ENCODE results near the gene OR2A25. TPM values are rescaled to one million over a fixed set of nuclear protein-coding genes. Genes with fewer than 3 reads are reported as not detected.

Gene OR2A25
- total RNA-seq, 1 donor = not detected

DNA sequence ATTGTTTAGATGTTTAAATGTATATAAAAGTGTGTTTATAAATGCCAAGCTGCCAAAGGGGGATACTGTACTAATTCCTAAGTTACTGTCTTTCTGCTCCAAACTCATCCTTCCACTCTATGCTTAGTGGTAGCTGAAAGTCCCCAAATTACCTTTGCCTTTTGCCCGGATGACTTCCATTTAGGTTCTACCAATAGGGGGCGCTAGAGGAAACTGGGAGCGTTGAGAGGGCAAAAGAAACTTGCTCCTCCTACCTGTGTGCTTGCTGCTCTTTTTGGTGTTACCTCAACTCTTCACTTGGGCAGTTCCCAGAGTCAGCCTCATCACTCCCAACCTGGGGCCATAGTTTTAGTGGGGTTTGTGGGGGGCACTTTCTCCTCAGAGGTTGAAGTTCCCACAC lies 5.9 kb upstream of the OR2A25 start:
- H3K4me3 ChIP-seq (ENCODE audit: insufficient read depth, low read length) = no peak overlapping the region
- H3K27ac ChIP-seq (ENCODE audit: low read depth, low read length) = no peak overlapping the region
- no peaks in the 10 kb centered on the region for H3K4me1 ChIP-seq (ENCODE audit: insufficient read depth, low read length)
- no peak overlapping the region for H2AFZ ChIP-seq (ENCODE audit: low read length)
- H3K27me3 ChIP-seq (ENCODE audit: insufficient read depth, low read length) = no peaks in the 10 kb centered on the region
- H3K36me3 ChIP-seq (ENCODE audit: insufficient read depth, low read length) = no peaks in the 10 kb centered on the region
- no peaks in the 10 kb centered on the region for H3K79me2 ChIP-seq (ENCODE audit: insufficient read depth, low read length)
- TF ChIP-seq, protein P1, sequence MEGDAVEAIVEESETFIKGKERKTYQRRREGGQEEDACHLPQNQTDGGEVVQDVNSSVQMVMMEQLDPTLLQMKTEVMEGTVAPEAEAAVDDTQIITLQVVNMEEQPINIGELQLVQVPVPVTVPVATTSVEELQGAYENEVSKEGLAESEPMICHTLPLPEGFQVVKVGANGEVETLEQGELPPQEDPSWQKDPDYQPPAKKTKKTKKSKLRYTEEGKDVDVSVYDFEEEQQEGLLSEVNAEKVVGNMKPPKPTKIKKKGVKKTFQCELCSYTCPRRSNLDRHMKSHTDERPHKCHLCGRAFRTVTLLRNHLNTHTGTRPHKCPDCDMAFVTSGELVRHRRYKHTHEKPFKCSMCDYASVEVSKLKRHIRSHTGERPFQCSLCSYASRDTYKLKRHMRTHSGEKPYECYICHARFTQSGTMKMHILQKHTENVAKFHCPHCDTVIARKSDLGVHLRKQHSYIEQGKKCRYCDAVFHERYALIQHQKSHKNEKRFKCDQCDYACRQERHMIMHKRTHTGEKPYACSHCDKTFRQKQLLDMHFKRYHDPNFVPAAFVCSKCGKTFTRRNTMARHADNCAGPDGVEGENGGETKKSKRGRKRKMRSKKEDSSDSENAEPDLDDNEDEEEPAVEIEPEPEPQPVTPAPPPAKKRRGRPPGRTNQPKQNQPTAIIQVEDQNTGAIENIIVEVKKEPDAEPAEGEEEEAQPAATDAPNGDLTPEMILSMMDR (IDR thresholded peaks at IDR 0.05; ENCODE audit: extremely low read depth, low read depth, low read length) = no peak
- no peaks in the 10 kb centered on the region for H4K20me1 ChIP-seq (ENCODE audit: insufficient read depth, low read length)
- no peak overlapping the region for H3K4me2 ChIP-seq (ENCODE audit: insufficient read depth, low read length)
- no peaks in the 10 kb centered on the region for H3K9me3 ChIP-seq (ENCODE audit: low read depth, low read length)
- no peak for DNase-seq (ENCODE audit: insufficient read length, low spot score, missing footprints)

DNA sequence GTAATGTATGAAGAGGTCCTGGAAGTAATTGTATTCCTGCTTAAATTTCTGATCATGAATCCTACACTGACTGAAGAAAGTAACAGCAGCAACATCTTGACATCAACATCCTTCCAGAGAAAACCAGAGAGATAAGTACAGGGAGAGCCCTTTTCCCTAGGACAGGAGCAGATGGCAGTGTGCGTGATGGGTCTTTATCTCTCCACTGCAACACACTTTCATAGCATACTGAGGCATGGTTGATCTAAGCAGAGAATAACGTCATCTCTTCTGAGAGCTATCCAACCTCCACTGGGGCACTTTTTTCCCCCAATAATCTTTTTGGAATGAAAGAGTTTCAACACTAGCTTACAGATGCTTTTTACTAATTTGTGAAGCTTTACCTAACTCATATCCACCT lies 342 bp downstream of the OR2A25 start:
- TF ChIP-seq, protein P1 (IDR thresholded peaks at IDR 0.05; ENCODE audit: extremely low read depth, low read depth, low read length) = no peak
- no peaks in the 10 kb centered on the region for H3K4me1 ChIP-seq (ENCODE audit: insufficient read depth, low read length)
- H3K79me2 ChIP-seq (ENCODE audit: insufficient read depth, low read length) = no peaks in the 10 kb centered on the region
- no peaks in the 10 kb centered on the region for H3K9me3 ChIP-seq (ENCODE audit: low read depth, low read length)
- H3K4me3 ChIP-seq (ENCODE audit: insufficient read depth, low read length) = no peak overlapping the region
- no peak for DNase-seq (ENCODE audit: insufficient read length, low spot score, missing footprints)
- H3K27me3 ChIP-seq (ENCODE audit: insufficient read depth, low read length) = no peaks in the 10 kb centered on the region
- no peaks in the 10 kb centered on the region for H3K36me3 ChIP-seq (ENCODE audit: insufficient read depth, low read length)
- H4K20me1 ChIP-seq (ENCODE audit: insufficient read depth, low read length) = no peaks in the 10 kb centered on the region
- no peak overlapping the region for H3K4me2 ChIP-seq (ENCODE audit: insufficient read depth, low read length)
- no peak overlapping the region for H2AFZ ChIP-seq (ENCODE audit: low read length)
- H3K27ac ChIP-seq (ENCODE audit: low read depth, low read length) = no peak overlapping the region

DNA sequence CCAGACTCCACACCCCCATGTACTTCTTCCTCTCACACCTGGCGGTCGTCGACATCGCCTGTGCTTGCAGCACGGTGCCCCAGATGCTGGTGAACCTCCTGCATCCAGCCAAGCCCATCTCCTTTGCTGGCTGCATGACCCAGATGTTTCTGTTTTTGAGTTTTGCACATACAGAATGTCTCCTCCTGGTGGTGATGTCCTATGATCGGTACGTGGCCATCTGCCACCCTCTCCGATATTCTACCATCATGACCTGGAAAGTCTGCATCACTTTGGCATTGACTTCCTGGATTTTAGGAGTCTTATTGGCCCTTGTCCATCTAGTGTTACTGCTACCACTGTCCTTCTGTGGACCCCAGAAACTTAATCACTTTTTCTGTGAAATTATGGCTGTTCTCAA lies 4.8 kb downstream of the OR2A25 start:
- Histone ChIP-seq H3K4me2 (ENCODE audit: insufficient read depth, low read length) (no peak overlapping the region), H2AFZ (ENCODE audit: low read length) (no peak overlapping the region), H3K79me2 (ENCODE audit: insufficient read depth, low read length) (no peaks in the 10 kb centered on the region), H3K27ac (ENCODE audit: low read depth, low read length) (no peak overlapping the region), H3K4me3 (ENCODE audit: insufficient read depth, low read length) (no peak overlapping the region), H3K9me3 (ENCODE audit: low read depth, low read length) (no peaks in the 10 kb centered on the region), H4K20me1 (ENCODE audit: insufficient read depth, low read length) (no peaks in the 10 kb centered on the region), H3K4me1 (ENCODE audit: insufficient read depth, low read length) (no peaks in the 10 kb centered on the region), H3K27me3 (ENCODE audit: insufficient read depth, low read length) (no peaks in the 10 kb centered on the region), H3K36me3 (ENCODE audit: insufficient read depth, low read length) (no peaks in the 10 kb centered on the region)
- TF ChIP-seq, protein P1 (IDR thresholded peaks at IDR 0.05; ENCODE audit: extremely low read depth, low read depth, low read length) = no peak
- no peak for DNase-seq (ENCODE audit: insufficient read length, low spot score, missing footprints)

DNA sequence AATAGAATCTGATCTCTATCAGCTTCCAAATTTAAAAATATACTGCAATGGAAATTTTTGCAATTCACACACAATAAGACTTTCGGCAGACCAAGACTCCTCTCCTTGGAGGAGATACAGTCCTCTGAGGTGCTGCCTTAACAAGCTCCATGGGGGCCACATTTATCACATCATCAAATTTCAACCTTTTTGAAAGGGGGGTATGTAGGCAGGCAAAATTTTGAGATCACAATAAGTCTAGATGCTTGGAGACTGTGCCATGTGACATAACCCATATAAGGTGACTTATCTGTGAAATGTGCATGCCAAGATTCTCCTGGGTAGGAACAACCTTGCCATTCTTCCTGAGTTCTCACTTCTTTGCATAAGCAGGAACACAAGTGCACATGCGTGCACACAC lies 16.4 kb downstream of the OR2A25 start, which contains the start of gene OR2A12:
Gene OR2A12 (plus strand): TSS at position 301 of the 400 bp plus-strand sequence. CDS start 8,830 bp downstream, outside the sequence.
- H3K36me3 ChIP-seq (ENCODE audit: insufficient read depth, low read length) = no peaks in the 10 kb centered on the region
- H3K79me2 ChIP-seq (ENCODE audit: insufficient read depth, low read length) = no peaks in the 10 kb centered on the region
- no peaks in the 10 kb centered on the region for H4K20me1 ChIP-seq (ENCODE audit: insufficient read depth, low read length)
- no peaks in the 10 kb centered on the region for H3K9me3 ChIP-seq (ENCODE audit: low read depth, low read length)
- H3K27me3 ChIP-seq (ENCODE audit: insufficient read depth, low read length) = no peaks in the 10 kb centered on the region
- TF ChIP-seq, protein P1 (IDR thresholded peaks at IDR 0.05; ENCODE audit: extremely low read depth, low read depth, low read length) = no peak
- no peak within 1 kb of the TSS for H3K4me3 ChIP-seq (ENCODE audit: insufficient read depth, low read length)
- H3K4me2 ChIP-seq (ENCODE audit: insufficient read depth, low read length) = no peak within 1 kb of the TSS
- H3K4me1 ChIP-seq (ENCODE audit: insufficient read depth, low read length) = no peaks in the 10 kb centered on the region
- H2AFZ ChIP-seq (ENCODE audit: low read length) = no peak within 1 kb of the TSS
- no peak for DNase-seq (ENCODE audit: insufficient read length, low spot score, missing footprints)
- H3K27ac ChIP-seq (ENCODE audit: low read depth, low read length) = no peak within 1 kb of the TSS

Measured in osteoblast (primary cell).